ENCODE data around the gene RFX1.

GRCh38 chr19:13964776-13965175, 41.3 kb downstream of the RFX1 start:
- TF ChIP-seq CTCF (IDR thresholded peaks at IDR 0.05; ENCODE audit: low read depth, low read length, missing input control) (no peak), HNF4A (conservative IDR thresholded peaks at IDR 0.05) (no peak), NR2F2 (IDR thresholded peaks at IDR 0.05) (no peak), ZBTB33 (IDR thresholded peaks at IDR 0.05) (no peak), RXRA (IDR thresholded peaks at IDR 0.05) (no peak), FOXA2 (IDR thresholded peaks at IDR 0.05) (no peak), RAD21 (IDR thresholded peaks at IDR 0.05) (no peak), TAF1 (conservative IDR thresholded peaks at IDR 0.05) (no peak), JUND (IDR thresholded peaks at IDR 0.05) (no peak), GABPA (IDR thresholded peaks at IDR 0.05 in 1 of 2, conservative IDR thresholded peaks at IDR 0.05 in 1 of 2) (no peak)
- TF ChIP-seq, protein P1, sequence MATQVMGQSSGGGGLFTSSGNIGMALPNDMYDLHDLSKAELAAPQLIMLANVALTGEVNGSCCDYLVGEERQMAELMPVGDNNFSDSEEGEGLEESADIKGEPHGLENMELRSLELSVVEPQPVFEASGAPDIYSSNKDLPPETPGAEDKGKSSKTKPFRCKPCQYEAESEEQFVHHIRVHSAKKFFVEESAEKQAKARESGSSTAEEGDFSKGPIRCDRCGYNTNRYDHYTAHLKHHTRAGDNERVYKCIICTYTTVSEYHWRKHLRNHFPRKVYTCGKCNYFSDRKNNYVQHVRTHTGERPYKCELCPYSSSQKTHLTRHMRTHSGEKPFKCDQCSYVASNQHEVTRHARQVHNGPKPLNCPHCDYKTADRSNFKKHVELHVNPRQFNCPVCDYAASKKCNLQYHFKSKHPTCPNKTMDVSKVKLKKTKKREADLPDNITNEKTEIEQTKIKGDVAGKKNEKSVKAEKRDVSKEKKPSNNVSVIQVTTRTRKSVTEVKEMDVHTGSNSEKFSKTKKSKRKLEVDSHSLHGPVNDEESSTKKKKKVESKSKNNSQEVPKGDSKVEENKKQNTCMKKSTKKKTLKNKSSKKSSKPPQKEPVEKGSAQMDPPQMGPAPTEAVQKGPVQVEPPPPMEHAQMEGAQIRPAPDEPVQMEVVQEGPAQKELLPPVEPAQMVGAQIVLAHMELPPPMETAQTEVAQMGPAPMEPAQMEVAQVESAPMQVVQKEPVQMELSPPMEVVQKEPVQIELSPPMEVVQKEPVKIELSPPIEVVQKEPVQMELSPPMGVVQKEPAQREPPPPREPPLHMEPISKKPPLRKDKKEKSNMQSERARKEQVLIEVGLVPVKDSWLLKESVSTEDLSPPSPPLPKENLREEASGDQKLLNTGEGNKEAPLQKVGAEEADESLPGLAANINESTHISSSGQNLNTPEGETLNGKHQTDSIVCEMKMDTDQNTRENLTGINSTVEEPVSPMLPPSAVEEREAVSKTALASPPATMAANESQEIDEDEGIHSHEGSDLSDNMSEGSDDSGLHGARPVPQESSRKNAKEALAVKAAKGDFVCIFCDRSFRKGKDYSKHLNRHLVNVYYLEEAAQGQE (IDR thresholded peaks at IDR 0.05) = no peak
- TF ChIP-seq, protein P2, sequence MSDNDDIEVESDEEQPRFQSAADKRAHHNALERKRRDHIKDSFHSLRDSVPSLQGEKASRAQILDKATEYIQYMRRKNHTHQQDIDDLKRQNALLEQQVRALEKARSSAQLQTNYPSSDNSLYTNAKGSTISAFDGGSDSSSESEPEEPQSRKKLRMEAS (IDR thresholded peaks at IDR 0.05) = no peak

Data from liver (tissue), 3 donors.